Hematopoietic multipotent progenitor cell treated with erythropoietin and hydrocortisone succinate and interleukin-3 and kit ligand, for 6 days (in vitro differentiated cells): Measurements from ENCODE around the gene KRT222.
A peak's percentile ranks its signal among the peaks of the same experiment; 100 is the strongest.

Experiments used
- DNase-seq: peaks from one replicate; pipeline ENCODE4 v3.0.0-alpha.2; 2015

KRT222 gene

GRCh38 chr17:40664582-40665333 is at the start of gene KRT222:
KRT222 (minus strand) TSS chr17:40665177; CDS start chr17:40665099, 78 bp downstream.
- DNase-seq, result no peak

GRCh38 chr17:40714473-40714872 is 49.5 kb upstream of the KRT222 start:
- no peak for DNase-seq

DNA sequence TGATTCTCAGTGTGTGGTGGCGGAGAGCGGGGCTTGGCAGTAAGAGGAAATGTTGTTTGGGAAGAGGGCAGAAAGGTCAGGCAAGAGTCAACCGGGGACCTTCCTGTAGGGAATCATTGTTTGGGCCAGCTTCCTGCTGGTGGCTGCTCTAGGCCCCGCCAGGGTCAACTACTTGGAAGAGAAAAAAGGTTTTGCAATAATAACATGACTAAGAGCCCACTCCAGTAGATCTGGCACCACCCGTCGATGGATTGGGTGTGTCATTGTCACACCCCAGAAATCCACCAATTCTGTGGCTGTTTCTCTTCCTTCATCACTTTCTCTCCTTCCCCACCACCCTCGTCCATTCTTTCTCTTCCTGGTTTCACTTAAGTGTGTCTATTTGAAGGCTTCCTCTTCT is 42.8 kb upstream of the KRT222 start:
- no peak for DNase-seq

DNA sequence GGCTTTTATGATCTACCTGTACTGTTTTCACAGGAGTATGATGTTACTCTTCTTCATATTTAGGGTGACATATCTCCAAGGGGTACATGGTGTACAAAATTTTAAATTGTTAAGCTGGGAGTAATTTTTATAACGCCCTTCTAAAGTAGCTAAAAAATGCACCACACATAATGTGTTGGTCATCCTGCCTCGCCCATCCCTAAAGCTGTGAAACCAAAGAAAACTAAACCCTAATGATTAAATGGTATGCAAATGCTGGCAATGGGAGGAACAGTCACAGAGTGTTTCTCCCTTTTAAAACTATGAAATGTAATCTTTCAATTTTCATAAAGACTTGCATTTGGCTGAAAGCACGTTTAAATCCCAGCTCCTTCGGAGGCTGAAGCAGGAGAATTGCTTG is 40.6 kb upstream of the KRT222 start:
- DNase-seq, result no peak

DNA sequence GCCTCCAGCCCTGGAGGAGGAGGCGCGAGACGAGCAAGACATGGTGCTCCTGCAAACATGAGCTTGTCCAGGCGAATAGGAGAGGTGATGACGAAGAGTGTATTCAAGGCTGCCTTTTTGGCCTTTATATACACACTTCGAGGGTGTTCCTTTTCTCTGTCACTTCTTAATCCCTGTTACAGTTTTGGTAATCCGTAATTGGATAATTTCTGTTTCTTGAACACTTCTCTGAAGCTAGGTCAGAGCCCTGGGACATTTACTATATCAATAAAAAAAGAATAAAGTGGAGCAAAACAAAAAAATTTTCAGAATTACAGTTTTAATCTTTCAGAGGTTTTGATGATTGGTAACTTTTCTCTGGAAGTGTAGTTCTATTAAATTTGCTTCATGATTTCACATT is 38.7 kb upstream of the KRT222 start, which contains the start of gene KRT24:
Gene KRT24 (minus strand): TSS at position 101 of the 400 bp plus-strand sequence. CDS start 59 bp downstream, at position 42.
- no peak for DNase-seq

DNA sequence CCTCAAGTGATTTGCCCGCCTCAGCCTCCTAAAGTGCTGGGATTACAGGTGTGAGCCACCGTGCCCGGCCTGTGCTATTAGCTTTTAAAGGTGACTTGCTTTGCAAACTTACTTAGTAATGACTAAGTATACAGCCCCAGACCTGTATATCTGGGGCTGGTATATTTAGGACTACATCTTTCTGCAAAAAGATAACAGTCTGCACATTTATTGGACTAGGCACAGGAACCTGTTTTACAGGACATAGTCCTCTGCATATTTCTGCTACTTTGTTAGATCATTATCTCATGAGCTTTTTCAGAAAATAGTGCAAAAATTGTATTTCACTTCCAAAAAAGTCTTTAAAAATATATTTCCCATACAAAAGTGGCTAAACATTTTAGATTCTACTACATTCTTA is 37.3 kb upstream of the KRT222 start:
- no peak for DNase-seq

DNA sequence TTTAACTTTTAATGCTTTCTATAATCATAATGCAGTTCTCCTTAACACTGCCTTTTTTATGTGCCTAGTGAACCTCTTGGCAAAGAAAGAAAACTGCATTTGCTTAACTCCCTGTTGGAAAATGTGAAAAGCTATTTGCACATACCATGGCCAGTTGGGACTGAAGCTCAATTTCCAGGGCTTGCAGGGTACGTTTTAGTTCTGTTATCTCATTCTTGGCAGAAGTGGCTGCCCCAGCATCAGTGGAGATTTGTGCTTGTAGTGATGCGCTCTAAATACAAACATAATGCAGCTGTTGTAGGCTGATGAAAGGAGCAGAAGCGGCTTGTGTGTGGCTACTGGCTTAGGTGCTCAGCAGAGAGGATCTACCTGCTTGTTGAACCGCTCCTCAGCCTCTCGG is 34.9 kb upstream of the KRT222 start:
- DNase-seq, result no peak

- DNase-seq, result no peak
Measured at GRCh38 chr17:40699371-40699770, 34.4 kb upstream of the KRT222 start.

GRCh38 chr17:40697297-40697696 is 32.3 kb upstream of the KRT222 start:
- DNase-seq, result no peak

DNA sequence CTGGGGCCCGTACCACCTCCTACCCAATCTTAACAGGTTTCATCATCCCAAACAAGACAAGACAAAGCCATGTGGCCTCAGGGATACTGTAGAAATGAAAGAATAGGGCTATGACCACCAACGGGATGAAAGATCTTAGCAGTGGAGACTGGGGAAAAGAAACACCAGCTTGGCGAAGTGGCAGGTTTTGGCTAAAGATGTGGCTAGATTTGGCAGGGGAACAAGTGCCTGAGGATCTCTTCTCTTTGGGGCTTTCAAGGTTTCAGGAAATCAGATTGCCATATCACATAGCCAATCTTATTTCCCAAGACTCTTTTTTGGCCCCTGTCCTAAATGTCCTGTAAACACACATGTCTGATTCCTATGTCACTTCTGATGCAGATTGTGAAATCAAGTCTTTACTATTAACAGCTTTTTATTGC is 31.7 kb upstream of the KRT222 start:
- DNase-seq, result peak; percentile 5

DNA sequence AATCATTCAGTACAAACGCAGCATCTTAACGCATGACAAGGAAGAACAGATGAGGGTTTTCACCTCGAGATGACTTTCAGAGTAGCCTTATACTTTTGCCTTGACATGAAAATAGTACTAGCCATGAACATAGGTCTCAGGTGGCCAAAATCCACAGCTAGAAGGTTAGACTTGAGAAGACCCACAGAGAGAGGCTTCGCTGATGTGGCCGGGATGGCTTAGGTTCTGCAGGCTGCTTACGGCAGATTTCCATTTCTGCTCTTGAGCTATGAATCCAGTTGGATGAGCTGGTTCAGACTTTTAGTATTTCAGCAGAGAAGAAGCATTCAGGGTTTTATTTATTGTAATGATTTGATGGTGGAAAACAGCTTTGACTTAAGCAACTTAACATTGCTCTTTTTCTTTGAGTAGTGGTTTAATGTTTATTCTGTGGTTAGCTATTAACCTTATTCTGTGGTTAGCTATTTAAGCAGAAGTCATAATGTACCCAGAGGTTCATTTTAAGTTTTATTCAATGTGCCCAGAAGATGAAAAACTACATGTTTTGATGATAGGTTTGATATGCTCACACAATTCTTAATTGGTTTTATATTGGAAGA is 31.0 kb upstream of the KRT222 start:
- no peak for DNase-seq

- DNase-seq, result no peak
Measured at GRCh38 chr17:40694584-40694983, 29.6 kb upstream of the KRT222 start.

DNA sequence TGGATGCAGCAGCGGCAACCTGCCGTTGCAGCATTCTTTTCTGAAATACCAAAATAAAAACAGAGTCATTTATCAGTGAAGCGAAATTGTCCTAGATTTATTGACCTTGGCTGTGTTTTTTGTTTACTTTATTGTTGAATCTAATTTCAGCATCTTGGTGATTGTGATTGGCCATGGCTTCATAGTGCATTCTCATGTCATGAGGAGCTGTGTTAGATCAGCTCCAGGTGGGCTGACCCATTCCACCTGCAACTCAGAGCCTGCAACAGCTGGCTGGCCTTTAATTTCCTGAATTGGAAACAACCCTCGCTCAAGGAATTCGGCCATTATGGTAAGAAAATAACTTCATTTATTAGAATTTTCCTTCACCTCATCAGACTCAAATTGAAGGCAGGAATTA is 22.1 kb upstream of the KRT222 start:
- no peak for DNase-seq

DNA sequence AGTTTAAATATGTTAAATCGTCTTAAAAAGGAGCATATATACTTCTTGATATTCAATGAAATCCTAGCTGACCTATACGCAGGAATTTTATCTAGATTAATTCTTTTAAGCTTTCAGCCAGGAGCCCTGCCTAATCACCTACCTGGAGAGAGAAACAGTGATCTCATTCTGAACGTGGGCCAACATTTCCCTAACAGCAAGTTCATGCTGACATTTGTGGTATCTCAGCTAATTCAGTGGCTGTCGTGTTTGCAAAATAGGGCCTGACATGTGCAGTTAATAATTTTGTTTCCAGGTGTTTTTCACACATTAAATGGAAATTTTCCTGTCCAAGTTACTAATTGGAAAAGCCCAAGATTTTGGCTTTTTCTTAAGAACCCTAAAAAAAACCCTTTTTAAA is 21.2 kb upstream of the KRT222 start:
- no peak for DNase-seq

- DNase-seq, result no peak
Measured at GRCh38 chr17:40680998-40681397, 16.0 kb upstream of the KRT222 start.

DNA sequence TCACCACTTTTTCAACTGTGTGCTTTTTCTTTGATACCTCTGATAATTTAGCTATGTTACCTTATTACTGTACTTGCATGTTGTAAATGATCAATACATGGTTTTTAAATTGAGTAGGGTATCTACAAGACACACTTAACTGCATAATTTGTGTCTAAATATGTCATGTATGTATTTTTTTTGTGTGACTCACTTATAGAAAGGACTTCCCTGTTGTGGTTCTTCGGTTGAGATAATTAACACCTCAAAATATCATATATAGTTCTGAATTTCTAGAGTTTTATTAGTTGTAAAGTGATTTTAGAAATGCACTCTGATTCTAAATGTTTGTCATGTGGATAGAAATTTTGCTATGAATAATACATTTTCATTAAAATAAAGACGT is 14.5 kb upstream of the KRT222 start:
- no peak for DNase-seq

GRCh38 chr17:40678902-40679522 is 14.0 kb upstream of the KRT222 start:
- DNase-seq, result no peak

DNA sequence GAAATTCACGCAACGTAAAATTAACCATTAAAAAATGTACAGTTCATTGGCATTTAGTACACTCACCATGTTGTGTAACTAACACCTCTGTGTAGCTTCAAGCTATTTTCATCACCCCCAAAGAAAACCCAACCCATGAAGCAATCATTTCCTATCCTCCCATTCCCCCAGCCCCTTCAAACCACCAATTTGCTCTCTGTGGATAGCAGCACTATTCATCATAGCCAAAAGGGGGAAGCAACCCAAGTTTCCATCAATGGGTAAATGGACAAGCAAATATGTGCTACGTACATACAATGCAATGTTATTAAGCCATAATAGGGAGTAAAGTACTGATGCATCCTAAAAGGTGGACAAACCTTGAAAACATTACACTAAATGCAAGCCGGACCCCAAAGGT is 10.9 kb upstream of the KRT222 start:
- DNase-seq, result peak; percentile 27

DNA sequence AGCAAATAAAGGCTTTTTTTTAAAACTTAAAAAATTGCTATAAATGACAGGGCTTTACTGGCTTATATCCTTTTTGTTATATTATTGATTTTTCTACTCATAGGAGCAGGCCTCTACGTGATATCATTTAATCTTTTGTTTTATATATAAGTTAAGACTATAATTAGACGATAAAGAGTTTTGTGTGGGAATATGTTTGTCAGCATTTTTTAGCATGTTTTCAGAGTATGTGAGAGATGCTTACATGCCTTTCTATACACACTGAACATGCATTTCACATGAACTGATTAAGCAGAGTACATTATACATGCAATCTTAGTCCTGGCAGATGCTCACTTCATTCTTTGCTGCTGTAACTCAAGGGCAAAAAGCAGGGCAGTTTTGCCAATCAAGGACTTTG is 7.7 kb upstream of the KRT222 start:
- DNase-seq, result no peak

GRCh38 chr17:40671282-40671681 is 6.3 kb upstream of the KRT222 start:
- DNase-seq, result no peak

- DNase-seq, result no peak
Measured at GRCh38 chr17:40666331-40666730, 1.4 kb upstream of the KRT222 start.

GRCh38 chr17:40663252-40663651 is 1.7 kb downstream of the KRT222 start:
- DNase-seq, result no peak

DNA sequence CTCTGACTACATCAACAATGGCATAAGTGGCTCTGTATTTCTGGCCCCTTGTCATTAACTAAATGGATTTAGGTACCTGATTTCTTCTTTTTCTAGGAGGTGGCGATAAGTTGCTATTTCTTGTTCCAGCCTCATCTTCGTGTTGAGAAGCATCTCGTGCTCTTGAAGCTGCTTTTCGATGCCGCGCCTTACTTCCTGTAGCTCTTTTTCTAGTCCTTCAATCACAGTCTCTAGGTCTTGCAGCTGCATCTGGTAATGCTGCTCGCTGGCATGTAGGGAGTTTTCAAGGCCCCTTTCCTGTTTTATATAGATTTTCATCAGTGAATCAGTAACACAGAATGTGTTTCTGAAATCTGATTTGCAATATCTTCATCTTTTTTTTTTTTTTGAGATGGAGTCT is 5.1 kb downstream of the KRT222 start:
- no peak for DNase-seq

GRCh38 chr17:40658396-40658795 is 6.6 kb downstream of the KRT222 start:
- no peak for DNase-seq
